Epithelial cell of proximal tubule (primary cell): ENCODE measurements around the gene PLEKHA6. TPM values are rescaled to one million over a fixed set of nuclear protein-coding genes. Genes with fewer than 3 reads are reported as not detected.

Source experiments
- DNase-seq: peaks from one replicate; pipeline ENCODE4 v3.0.0-alpha.2; 2011; ENCODE audit warnings: low read depth
- H3K4me3 ChIP-seq: 2 replicates; pipeline ENCODE4 v1.5.1; 2011; ENCODE audit warnings: low read depth, mild to moderate bottlenecking, low read length
- CTCF ChIP-seq: conservative IDR thresholded peaks from 2 replicates; pipeline ENCODE4 v1.5.1; 2012; ENCODE audit warnings: low read depth, mild to moderate bottlenecking, low read length
- total RNA-seq: library from RNA; depleted of rRNA; stranded (reverse); fragments of >200 nt; gene quantifications from 2 replicates; pipeline ENCODE4 v1.2.3, GENCODE V29; 2015

Gene PLEKHA6
- total RNA-seq, 1 donor from 2014 or later: 19.9 TPM

GRCh38 chr1:204306076-204306475, 53.7 kb downstream of the PLEKHA6 start:
- H3K4me3 ChIP-seq: no peak overlapping the region
- no peak for DNase-seq
- no peak for TF ChIP-seq CTCF

GRCh38 chr1:204304067-204304466, 55.7 kb downstream of the PLEKHA6 start:
- DNase-seq: no peak
- TF ChIP-seq CTCF: no peak
- H3K4me3 ChIP-seq: no peak overlapping the region

GRCh38 chr1:204302769-204303168, 57.0 kb downstream of the PLEKHA6 start:
- DNase-seq: no peak
- TF ChIP-seq CTCF: peak; percentile 15
- no peak overlapping the region for H3K4me3 ChIP-seq

- no peak overlapping the region for H3K4me3 ChIP-seq
- no peak for TF ChIP-seq CTCF
- DNase-seq: no peak
Observed at GRCh38 chr1:204301171-204301957, 58.4 kb downstream of the PLEKHA6 start.

GRCh38 chr1:204299814-204300365, 59.8 kb downstream of the PLEKHA6 start:
- DNase-seq: no peak
- TF ChIP-seq CTCF: no peak
- no peak overlapping the region for H3K4me3 ChIP-seq

GRCh38 chr1:204296431-204296988, 63.2 kb downstream of the PLEKHA6 start:
- no peak for DNase-seq
- H3K4me3 ChIP-seq: no peak overlapping the region
- TF ChIP-seq CTCF: no peak
